Fibroblast of villous mesenchyme (primary cell): ENCODE data around the gene PLXNA4. TPM values are rescaled to one million over a fixed set of nuclear protein-coding genes. Genes with fewer than 3 reads are reported as not detected.

Source experiments
- DNase-seq: peaks from one replicate; pipeline ENCODE4 v3.0.0-alpha.2; 2010; ENCODE audit warnings: low read depth
- H3K4me3 ChIP-seq: 2 replicates; pipeline ENCODE4 v1.5.1; 2011; ENCODE audit warnings: low read depth, mild to moderate bottlenecking, low read length
- total RNA-seq: library from RNA; depleted of rRNA; stranded (reverse); fragments of >200 nt; gene quantifications from 2 replicates; pipeline ENCODE4 v1.2.3, GENCODE V29; 2012
- TF ChIP-seq, protein P1 (sequence below): IDR thresholded peaks from 2 replicates; pipeline ENCODE4 v1.5.1; 2012; ENCODE audit warnings: low read depth, mild to moderate bottlenecking, low read length; ENCODE audit not compliant: insufficient read depth

PLXNA4 gene
- total RNA-seq, 1 donor: not detected

DNA sequence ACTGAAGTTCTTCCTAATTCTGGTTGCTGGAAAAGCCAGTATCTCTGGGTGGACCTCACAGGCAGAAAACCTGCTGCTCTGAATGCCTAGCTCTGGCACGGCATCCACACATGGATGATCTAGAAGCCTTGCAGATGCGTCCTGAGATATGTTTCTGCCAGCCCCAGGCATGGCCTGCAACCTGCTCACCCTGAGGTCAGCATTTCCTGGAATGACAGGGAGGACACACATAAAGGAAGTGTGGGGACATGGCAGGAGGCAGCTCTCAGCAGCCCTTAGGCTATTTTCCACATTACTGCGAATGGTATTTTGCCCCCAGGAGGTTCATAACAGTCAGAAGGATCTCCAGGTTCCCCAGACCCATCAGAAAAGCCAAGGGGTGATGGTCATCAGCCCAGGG lies 23.2 kb downstream of the PLXNA4 start:
- DNase-seq: no peak
- TF ChIP-seq, protein P1, sequence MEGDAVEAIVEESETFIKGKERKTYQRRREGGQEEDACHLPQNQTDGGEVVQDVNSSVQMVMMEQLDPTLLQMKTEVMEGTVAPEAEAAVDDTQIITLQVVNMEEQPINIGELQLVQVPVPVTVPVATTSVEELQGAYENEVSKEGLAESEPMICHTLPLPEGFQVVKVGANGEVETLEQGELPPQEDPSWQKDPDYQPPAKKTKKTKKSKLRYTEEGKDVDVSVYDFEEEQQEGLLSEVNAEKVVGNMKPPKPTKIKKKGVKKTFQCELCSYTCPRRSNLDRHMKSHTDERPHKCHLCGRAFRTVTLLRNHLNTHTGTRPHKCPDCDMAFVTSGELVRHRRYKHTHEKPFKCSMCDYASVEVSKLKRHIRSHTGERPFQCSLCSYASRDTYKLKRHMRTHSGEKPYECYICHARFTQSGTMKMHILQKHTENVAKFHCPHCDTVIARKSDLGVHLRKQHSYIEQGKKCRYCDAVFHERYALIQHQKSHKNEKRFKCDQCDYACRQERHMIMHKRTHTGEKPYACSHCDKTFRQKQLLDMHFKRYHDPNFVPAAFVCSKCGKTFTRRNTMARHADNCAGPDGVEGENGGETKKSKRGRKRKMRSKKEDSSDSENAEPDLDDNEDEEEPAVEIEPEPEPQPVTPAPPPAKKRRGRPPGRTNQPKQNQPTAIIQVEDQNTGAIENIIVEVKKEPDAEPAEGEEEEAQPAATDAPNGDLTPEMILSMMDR: no peak
- H3K4me3 ChIP-seq: no peak overlapping the region

DNA sequence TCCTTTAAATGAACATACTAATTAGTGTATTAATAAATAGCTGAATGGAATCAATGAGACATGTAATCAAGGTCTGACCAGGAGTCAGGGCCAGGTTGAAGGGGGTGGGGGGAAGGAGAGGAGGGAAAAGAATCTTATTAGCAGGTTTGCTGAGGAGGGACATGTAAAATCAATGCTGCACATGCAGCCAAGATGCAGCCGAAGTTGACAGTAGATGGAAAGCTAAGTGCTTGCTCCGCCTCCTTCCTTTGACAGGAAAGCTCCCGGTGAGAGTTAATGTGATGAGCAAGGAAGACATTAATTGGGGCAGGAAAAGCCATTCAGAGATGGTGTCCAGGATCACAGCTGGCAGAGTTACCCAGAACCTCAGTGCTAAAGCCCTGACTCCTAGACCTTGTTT lies 24.4 kb downstream of the PLXNA4 start:
- no peak overlapping the region for H3K4me3 ChIP-seq
- TF ChIP-seq, protein P1: no peak
- DNase-seq: no peak

DNA sequence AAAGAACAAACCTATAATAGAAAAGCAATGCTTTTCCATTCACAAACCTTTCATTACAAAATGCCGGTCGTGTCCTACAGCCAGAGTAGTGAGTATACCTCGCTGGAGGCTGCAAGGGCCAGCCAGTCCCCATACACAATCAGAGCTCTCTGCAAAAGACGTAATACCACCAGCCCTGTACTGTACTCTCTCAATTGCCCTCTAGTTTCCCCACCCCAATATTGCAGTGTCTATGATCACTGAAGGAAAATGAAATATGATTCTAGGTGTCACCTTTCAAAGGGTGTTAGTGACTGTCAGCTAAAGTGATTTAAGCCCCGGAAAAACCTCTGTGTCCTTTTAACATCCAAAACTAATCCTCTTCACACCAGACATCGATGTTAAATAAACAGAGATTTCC lies 24.8 kb downstream of the PLXNA4 start:
- H3K4me3 ChIP-seq: no peak overlapping the region
- DNase-seq: no peak
- TF ChIP-seq, protein P1: no peak

DNA sequence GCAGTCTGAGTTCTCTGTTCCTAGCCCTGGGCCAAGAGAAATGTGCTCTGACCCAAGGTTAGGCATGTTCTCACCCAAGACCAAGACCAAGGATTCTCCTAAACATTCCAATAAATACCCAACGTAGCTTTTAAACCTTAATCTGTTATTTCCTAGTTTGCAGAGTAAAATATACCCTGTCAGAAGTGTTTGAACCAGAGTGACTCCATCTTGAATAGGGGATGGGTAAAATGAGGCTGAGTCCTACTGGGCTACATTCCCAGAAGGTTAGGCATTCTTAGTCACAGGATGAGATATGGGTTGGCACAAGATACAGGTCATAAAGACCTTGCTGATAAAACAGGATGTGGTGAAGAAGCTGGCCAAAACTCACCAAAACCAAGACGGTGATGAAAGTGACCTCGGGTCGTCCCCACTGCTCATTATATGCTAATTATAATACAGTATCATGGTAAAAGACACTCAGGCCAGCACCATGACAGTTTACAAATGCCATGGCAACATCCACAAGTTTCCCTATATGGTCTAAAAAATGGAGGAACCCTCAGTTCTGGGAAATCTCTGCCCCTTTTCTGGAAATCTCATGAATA lies 27.7 kb downstream of the PLXNA4 start:
- DNase-seq: no peak
- H3K4me3 ChIP-seq: no peak overlapping the region
- TF ChIP-seq, protein P1: no peak

DNA sequence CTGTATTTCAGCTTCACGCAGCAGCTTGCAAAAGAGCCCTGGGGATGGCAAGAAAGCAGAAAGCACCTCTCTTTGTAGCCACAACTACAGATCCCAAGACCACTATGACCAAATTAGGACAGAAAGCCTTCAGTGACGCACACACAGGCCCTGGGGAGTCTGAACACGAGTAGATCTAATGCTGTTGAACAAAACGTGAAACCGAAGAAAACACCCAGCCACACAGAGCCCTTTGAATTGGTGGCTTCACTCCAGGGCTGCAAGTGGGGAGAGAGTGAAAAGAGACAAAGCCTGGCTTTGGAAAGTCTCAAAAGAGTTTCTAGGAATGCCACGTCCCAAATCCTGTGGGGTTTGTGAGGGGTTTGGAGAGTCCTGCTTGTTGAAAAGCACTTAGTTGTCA lies 28.4 kb downstream of the PLXNA4 start:
- no peak overlapping the region for H3K4me3 ChIP-seq
- TF ChIP-seq, protein P1: no peak
- no peak for DNase-seq

DNA sequence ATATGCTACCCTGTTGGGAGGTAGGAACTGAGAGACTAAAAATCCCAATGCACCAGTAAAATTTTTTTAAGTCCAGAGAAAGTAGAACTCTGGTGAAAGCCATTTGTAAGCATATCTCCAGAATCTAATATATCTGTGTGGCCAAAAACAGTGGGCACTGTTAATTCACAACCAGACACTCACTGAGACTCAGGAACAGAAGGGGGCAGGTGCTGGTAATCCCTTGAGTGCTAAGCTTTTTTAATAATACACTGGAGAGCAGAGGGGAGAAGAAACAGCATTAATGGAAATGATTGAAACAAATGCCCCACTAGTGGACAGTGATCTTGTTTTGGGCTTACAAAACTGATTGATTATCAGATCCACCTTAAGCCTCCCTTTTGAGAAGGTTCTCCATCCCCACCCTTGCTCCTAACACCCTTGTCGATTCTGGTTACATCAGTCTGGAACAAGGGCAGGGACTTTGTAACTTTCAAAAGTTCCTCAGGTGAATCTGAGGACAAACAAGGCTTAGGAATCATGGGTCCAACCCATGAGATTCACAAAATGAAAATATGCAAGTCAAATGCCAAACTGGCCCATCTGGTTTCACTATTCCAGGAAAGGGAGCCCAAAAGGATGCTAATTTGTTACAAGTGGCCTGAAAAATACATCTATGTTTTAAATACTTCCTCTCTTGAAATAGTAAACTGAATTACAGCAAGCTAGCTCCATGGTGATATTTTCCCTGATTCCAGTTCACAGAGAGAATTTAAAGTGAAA lies 29.7 kb downstream of the PLXNA4 start:
- DNase-seq: no peak
- no peak overlapping the region for H3K4me3 ChIP-seq
- TF ChIP-seq, protein P1: no peak
